Spinal cord (tissue), 10 donors: ENCODE results near the gene ZNF827. TPM values are rescaled to one million over a fixed set of nuclear protein-coding genes. Genes with fewer than 3 reads are reported as not detected.
A peak's percentile ranks its signal among the peaks of the same experiment; 100 is the strongest.

ENCODE experiments used
- DNase-seq, 6 donors: peaks; one replicate each; pipeline versions ENCODE4 v3.0.0 to v3.0.0-alpha.2; 2013 to 2015; ENCODE audit warnings: low spot score in 6 of 6, low read depth in 4 of 6
- H3K27ac ChIP-seq: one replicate; pipeline ENCODE4 v1.5.1; 2013; ENCODE audit warnings: low read depth, low read length, control low read depth
- H3K27me3 ChIP-seq: one replicate; pipeline ENCODE4 v1.6.1; 2013; ENCODE audit warnings: low read length; ENCODE audit not compliant: control insufficient read depth, insufficient read depth
- H3K36me3 ChIP-seq: one replicate; pipeline ENCODE4 v1.6.1; 2013; ENCODE audit warnings: low read length; ENCODE audit not compliant: control insufficient read depth, insufficient read depth
- H3K4me1 ChIP-seq: one replicate; pipeline ENCODE4 v1.6.1; 2013; ENCODE audit warnings: low read length; ENCODE audit not compliant: control insufficient read depth, insufficient read depth
- H3K4me3 ChIP-seq: one replicate; pipeline ENCODE4 v1.5.1; 2013; ENCODE audit warnings: low read depth, low read length, control low read depth
- H3K9me3 ChIP-seq: one replicate; pipeline ENCODE4 v1.6.1; 2013; ENCODE audit warnings: low read length; ENCODE audit not compliant: control insufficient read depth, insufficient read depth
- WGBS: methylation state at CpG from one replicate; pipeline ENCODE4 v1.1.5; 2013; ENCODE audit warnings: missing lambda C conversion rate; ENCODE audit not compliant: insufficient coverage; 5-methylcytosine and 5-hydroxymethylcytosine counted together
- polyA plus RNA-seq, 2 donors: library from polyadenylated mRNA; unstranded; fragments of 120-200 nt; gene quantifications; one replicate each; pipeline ENCODE4 v1.2.1, GENCODE V29; 2013; ENCODE audit not compliant: insufficient read length in 2 of 2
- total RNA-seq, 2 donors: library from RNA; depleted of rRNA in 1 of 2; stranded (reverse); fragments of 120-200 nt in 1 of 2; fragments of >200 nt in 1 of 2; gene quantifications; one replicate each; pipeline versions ENCODE4 v1.2.3 to v1.2.4, GENCODE V29; 2013 to 2014
- donor health status: healthy.

The ZNF827 gene
- total and polyA plus RNA-seq, 4 donors: 22.3 to 33.6 (median 26.1) TPM

DNA sequence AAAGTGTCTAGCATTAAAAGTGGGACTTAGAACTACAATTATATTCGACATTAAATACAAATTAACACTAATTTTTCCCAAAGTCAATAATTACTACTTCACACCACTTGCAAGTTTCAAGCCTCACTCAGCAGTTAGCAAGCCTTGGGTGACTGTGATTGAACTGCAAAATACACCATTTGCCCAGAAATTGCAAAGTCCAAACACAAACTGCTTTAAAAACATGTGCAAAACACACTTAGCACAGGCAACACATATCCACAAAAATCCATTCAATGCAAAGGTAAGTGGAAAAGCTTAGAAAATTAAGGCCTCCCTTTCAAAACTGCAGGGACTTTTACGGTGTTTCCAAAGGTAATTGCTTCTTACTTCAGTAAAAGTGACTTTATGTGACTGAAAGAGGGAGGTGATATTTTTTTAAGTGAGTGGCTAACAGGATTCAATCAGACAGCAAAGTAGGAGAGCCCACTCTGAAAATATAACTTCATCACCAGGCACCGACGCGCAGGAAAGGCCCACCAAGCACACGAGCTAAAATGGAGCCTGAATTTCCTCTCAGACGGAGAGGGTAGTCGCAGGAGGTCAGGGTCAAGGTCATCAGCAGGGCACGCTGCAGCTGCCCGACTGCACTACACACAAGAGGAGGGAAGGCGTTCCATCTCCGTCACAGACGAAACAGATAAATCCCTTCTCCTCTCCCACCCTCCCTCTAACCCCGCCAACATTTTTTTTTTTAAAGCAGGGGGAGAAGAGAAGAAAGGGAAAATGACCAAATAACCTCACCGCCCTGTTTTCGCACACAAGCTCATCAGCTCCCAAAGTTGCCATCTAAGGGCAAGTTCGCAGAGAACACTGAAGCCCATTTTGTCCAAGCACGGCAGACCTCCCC, 3.1 kb downstream of the ZNF827 start:
- peak in 1 of 6 donors; percentile 24 for DNase-seq
- H3K27ac ChIP-seq: peak overlapping the region; percentile 96
- H3K4me3 ChIP-seq: peak overlapping the region; percentile 87
- WGBS: 5% methylated on average over 9 of the region's 18 CpGs
- peaks cover 17% of the 10 kb centered on the region for H3K4me1 ChIP-seq
- no peaks in the 10 kb centered on the region for H3K27me3 ChIP-seq
- peaks cover 2% of the 10 kb centered on the region for H3K36me3 ChIP-seq
- no peaks in the 10 kb centered on the region for H3K9me3 ChIP-seq

DNA sequence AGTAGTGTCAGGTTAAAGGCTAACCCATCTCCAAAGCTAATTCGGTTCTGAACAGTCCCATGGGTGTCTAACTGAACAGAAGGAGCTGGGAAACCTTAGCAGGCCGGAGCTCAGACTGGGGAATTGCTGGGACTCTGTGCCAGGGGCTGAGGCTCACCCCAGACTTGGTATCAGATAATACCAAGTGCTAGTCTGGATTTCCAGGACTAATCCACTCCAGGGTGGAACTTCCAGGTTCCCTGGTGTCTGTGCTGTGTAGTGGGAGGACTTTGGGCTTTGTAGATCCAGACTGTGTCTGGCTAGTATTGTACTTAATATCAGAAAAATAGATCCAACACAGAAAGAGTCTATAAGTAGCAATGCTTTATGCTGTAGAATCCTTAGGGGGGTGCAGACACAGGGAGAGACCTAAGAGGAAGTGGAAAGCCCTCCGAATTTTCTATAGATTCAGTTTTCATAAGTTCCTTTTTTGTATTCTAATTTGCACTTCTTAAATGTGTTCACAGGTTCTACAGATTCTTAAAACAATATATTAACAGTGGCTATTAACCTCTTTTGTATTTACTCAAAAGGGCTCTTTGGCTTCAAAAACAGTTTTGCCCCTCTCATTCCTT, 4.1 kb downstream of the ZNF827 start:
- H3K27me3 ChIP-seq: no peaks in the 10 kb centered on the region
- H3K4me1 ChIP-seq: peaks cover 21% of the 10 kb centered on the region
- H3K9me3 ChIP-seq: no peaks in the 10 kb centered on the region
- peaks cover 2% of the 10 kb centered on the region for H3K36me3 ChIP-seq
- H3K27ac ChIP-seq: peak overlapping the region; percentile 47
- no peak overlapping the region for H3K4me3 ChIP-seq
- no peak for DNase-seq
- 11% methylated on average over 1 of the region's 3 CpGs for WGBS

DNA sequence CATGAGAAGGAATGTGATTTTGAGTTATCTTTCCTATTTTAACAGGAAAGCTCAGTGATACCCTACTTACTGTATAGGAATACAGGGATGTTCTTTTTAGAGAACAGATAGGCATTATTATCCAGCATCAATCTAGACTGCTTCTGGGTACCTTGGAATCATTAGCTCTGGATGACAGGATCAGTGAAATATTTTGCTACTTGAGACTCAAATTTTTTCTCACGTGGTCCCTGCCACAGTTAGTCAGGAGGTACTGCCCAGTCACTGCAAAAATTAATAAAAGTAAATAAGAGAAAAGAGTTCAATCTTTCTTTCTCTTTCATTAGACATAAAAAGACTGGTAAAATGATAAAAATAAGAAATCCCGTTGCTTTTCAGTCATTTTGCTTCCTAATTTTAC, 5.5 kb downstream of the ZNF827 start:
- no peak for DNase-seq
- Histone ChIP-seq H3K9me3 (no peaks in the 10 kb centered on the region), H3K4me3 (no peak overlapping the region), H3K4me1 (peaks cover 17% of the 10 kb centered on the region), H3K27ac (no peak overlapping the region), H3K36me3 (peaks cover 2% of the 10 kb centered on the region), H3K27me3 (no peaks in the 10 kb centered on the region)
- WGBS: no CpG with 5 or more reads among the region's 2 CpGs

DNA sequence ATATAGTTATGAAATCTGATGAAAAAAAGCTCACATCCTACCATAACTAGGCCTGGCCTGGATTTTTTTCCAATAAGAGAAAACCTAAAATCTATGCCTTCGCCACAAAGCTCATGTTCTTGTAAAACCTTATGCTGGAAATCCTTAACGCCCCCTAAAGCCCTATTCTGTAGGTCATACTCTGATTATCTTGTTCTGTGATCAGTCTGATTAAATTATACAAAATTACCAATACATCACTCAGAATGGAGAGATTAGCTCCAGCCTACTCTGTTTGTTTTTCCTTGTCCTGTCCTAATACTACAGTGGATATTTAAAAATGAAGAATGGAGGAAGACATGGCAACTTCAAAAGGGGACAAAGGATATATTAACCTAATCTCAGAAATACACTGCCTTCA, 7.2 kb downstream of the ZNF827 start:
- no CpG with 5 or more reads among the region's 2 CpGs for WGBS
- DNase-seq: no peak
- Histone ChIP-seq H3K4me3 (no peak overlapping the region), H3K9me3 (no peaks in the 10 kb centered on the region), H3K27ac (no peak overlapping the region), H3K36me3 (peaks cover 2% of the 10 kb centered on the region), H3K27me3 (no peaks in the 10 kb centered on the region), H3K4me1 (peaks cover 17% of the 10 kb centered on the region)

DNA sequence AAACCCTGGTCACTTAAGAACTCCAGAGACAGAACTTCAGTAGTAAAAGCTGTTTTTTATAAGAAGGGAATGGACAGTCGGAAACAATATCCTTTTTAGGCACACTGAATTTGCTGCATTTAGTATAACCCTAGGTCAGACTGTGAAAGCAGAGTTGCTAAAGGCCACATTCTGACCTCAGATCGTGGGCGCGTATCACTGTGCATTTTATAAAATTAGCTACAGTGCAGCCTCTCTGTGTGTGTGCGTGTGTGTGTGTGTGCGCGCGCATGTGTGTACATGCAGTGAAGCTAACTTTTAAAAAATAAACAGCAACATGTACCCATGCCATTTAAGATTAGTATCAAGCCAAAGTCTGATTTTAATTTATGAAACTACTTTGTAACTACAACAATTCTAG, 8.0 kb downstream of the ZNF827 start:
- no peak overlapping the region for H3K27ac ChIP-seq
- DNase-seq: no peak

DNA sequence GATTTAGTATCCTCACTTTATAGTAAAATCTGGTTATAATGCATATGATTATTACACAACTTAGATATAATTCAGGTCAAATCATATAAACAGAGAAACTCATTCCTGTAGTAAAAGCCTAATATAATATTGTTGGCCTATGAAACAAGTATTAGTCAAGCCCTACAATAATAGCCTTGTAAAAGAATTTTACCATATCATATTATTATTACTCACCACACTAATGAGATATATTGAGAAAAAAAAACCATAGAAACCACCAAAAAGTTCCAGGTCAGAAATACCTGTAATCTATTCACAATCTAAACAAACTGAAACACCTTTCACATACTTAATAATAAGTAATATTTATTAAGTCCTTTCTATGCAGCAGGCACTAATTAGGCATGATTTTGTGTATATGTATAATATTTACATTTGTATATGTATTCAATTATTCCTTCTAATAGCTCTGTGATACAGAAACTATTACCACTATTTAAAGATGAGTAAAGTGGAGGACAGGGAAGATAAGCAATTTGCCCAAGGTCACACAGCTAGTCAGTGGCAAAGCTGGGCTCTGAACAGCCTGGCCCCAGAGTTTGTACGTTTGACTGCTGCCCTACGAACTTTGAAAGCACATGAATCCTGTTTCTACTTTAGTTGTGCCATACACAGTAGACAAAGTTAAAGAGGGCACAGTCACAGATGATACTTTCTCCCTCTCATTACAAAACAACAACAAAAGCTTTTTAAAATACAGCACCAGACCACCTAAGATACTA, 9.0 kb downstream of the ZNF827 start:
- H3K27ac ChIP-seq: no peak overlapping the region
- no peaks in the 10 kb centered on the region for H3K27me3 ChIP-seq
- peaks cover 2% of the 10 kb centered on the region for H3K36me3 ChIP-seq
- 47% methylated on average over 2 of the region's 2 CpGs for WGBS
- H3K9me3 ChIP-seq: peaks cover 2% of the 10 kb centered on the region
- no peak for DNase-seq
- no peak overlapping the region for H3K4me3 ChIP-seq
- H3K4me1 ChIP-seq: peaks cover 9% of the 10 kb centered on the region

More for the DNA sequence above, 8.0 kb downstream of the ZNF827 start:
- Histone ChIP-seq H3K4me1 (peaks cover 11% of the 10 kb centered on the region), H3K36me3 (peaks cover 2% of the 10 kb centered on the region), H3K27me3 (no peaks in the 10 kb centered on the region), H3K4me3 (no peak overlapping the region), H3K9me3 (no peaks in the 10 kb centered on the region)
- 67% methylated on average over 4 of the region's 8 CpGs for WGBS

DNA sequence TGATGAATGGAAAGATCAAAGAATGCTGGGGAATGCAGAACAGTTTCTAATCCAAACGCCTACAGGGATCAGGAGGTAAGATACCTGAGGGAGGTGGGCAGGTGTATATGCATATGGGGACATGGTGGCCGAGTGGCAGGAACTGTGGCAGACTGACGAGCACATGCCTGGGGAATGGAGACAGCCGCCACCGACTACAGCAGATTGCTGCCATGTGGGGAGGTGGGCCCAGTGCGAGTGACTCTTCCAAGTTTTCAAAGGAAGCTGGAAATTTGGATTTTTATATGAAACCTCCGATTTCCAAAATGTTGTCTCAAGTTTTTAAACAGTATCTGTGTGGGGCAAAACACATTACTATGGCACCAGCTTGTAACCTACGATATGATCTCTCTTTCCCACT, 9.9 kb downstream of the ZNF827 start:
- H3K4me1 ChIP-seq: peaks cover 7% of the 10 kb centered on the region
- H3K27me3 ChIP-seq: no peaks in the 10 kb centered on the region
- DNase-seq: peak in 1 of 6 donors; percentile 59
- no peak overlapping the region for H3K4me3 ChIP-seq
- H3K36me3 ChIP-seq: peaks cover 2% of the 10 kb centered on the region
- H3K27ac ChIP-seq: no peak overlapping the region
- 85% methylated on average over 6 of the region's 8 CpGs for WGBS
- peaks cover 2% of the 10 kb centered on the region for H3K9me3 ChIP-seq

DNA sequence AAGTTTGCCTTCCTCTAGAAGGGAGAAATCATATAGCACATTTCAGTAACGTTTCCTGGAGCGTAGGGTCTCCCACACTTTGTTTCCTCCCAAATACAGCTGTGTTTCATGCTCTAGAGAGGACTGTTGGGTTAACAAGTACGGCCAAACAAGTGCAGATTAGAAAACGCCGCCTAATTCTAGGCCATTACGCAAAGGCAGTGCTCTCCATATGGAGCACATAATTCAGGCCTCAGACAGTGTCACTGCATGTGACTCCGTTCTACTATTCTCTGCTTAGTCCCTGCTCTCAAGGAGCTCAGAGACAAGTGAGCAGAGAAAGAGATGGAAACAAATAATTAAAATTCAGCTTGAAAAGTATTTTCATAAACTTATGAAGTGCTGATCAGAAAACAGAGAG, 11.6 kb downstream of the ZNF827 start:
- no peak overlapping the region for H3K27ac ChIP-seq
- no peak for DNase-seq
- H3K4me3 ChIP-seq: no peak overlapping the region
- peaks cover 7% of the 10 kb centered on the region for H3K4me1 ChIP-seq
- no peaks in the 10 kb centered on the region for H3K27me3 ChIP-seq
- WGBS: 80% methylated on average over 1 of the region's 7 CpGs
- peaks cover 2% of the 10 kb centered on the region for H3K9me3 ChIP-seq
- H3K36me3 ChIP-seq: no peaks in the 10 kb centered on the region

DNA sequence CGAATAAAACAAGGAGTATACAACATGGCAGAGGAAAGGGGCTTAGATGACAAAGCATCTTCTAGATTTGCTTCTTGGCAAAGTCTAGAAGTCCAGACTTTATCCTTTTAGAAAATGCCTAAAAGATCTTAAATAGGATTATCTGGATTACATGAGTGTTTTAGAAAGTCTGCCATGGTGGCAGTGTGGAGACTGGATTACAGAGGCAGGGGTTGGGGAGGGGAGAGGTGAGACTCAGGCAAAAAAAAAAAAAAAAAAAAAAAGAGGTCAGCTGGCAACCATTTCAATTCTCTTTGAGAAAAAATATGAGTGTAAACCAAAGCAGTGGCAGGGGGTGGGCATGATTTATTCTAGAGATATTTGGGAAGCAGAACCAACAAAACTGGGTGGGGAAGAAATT, 17.4 kb downstream of the ZNF827 start:
- WGBS: 100% methylated on average over 1 of the region's 1 CpG

More for the DNA sequence above, 17.4 kb downstream of the ZNF827 start:
- peaks cover 2% of the 10 kb centered on the region for H3K9me3 ChIP-seq
- H3K27ac ChIP-seq: no peak overlapping the region
- no peaks in the 10 kb centered on the region for H3K4me1 ChIP-seq
- H3K36me3 ChIP-seq: no peaks in the 10 kb centered on the region
- DNase-seq: no peak
- H3K27me3 ChIP-seq: no peaks in the 10 kb centered on the region
- H3K4me3 ChIP-seq: no peak overlapping the region
